NCI-H524 treated with DMSO at 0.1 percent for 48 hours (cell line): Measurements from ENCODE around the gene TP53RK.

Source experiments
- DNase-seq: peaks from one replicate; lab custom pipeline; 2025; lab: John Stamatoyannopoulos, UW

The TP53RK gene

GRCh38 chr20:46638134-46638897 lies 50.9 kb downstream of the TP53RK start:
- DNase-seq: no peak

- no peak for DNase-seq
These were observed 51.7 kb downstream of the TP53RK start for GRCh38 chr20:46637427-46638133.

GRCh38 chr20:46637020-46637419 lies 52.2 kb downstream of the TP53RK start:
- no peak for DNase-seq

GRCh38 chr20:46636514-46636913 lies 52.7 kb downstream of the TP53RK start:
- DNase-seq: no peak

- DNase-seq: no peak
These were observed 53.6 kb downstream of the TP53RK start for GRCh38 chr20:46635514-46636136.

- DNase-seq: no peak
These were observed 54.7 kb downstream of the TP53RK start for GRCh38 chr20:46634528-46634927.
